Measurements from ENCODE around the gene SART3. TPM values are rescaled to one million over a fixed set of nuclear protein-coding genes. Genes with fewer than 3 reads are reported as not detected.

Gene SART3
- total and polyA plus RNA-seq, 10 of the 15 experiments (the other 5 are each of a cell fraction or from before 2014, with no cell fraction given) = 8.8 to 179 (median 54.9) TPM

- TF ChIP-seq CTCF (IDR thresholded peaks at IDR 0.05 in 2 of 3, conservative IDR thresholded peaks at IDR 0.05 in 1 of 3; ENCODE audit: control insufficient read depth in 2 of 3, extremely low read depth in 1 of 3, insufficient read depth in 1 of 3, low read depth in 3 of 3, low read length in 3 of 3) = 0 out of 6 replicates have a peak, but pooled peaks of 1 of the 3 experiments have one; percentile 3
- TF ChIP-seq CBX3 (IDR thresholded peaks at IDR 0.05; ENCODE audit: borderline replicate concordance, low read depth) = no peak
- TF ChIP-seq IKZF2 (IDR thresholded peaks at IDR 0.05) = no peak
- no peak for TF ChIP-seq NR2C1 (IDR thresholded peaks at IDR 0.05)
- no peak for TF ChIP-seq ATF7 (IDR thresholded peaks at IDR 0.05; ENCODE audit: low read depth)
- no peak for TF ChIP-seq MYC (IDR thresholded peaks at IDR 0.05; ENCODE audit: insufficient read depth, insufficient read length, insufficient replicate concordance, low read length, severe bottlenecking)
- TF ChIP-seq SUZ12 (IDR thresholded peaks at IDR 0.05; ENCODE audit: unreplicated experiment) = no peak
- no peak for TF ChIP-seq TCF12 (IDR thresholded peaks at IDR 0.05; ENCODE audit: low read depth, low read length)
- no peak for TF ChIP-seq SP1 (IDR thresholded peaks at IDR 0.05; ENCODE audit: low read depth, low read length)
- TF ChIP-seq JUNB (IDR thresholded peaks at IDR 0.05) = no peak
- no peak for TF ChIP-seq MYB (IDR thresholded peaks at IDR 0.05; ENCODE audit: borderline replicate concordance, low read depth, low read length)
- TF ChIP-seq, protein P1, sequence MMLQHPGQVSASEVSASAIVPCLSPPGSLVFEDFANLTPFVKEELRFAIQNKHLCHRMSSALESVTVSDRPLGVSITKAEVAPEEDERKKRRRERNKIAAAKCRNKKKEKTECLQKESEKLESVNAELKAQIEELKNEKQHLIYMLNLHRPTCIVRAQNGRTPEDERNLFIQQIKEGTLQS (IDR thresholded peaks at IDR 0.05; ENCODE audit: borderline replicate concordance, extremely low read depth, low read depth, low read length) = no peak
- TF ChIP-seq ASH2L (IDR thresholded peaks at IDR 0.05; ENCODE audit: borderline replicate concordance, low read depth) = no peak
- TF ChIP-seq POLR2AphosphoS5 (IDR thresholded peaks at IDR 0.05; ENCODE audit: low read length) = peak; percentile 21
Measured at GRCh38 chr12:108515916-108516315, 45.1 kb downstream of the SART3 start (continued).

Measured in GM12878 (cell line).